DOHH2 (cell line): ENCODE data around the gene PSG3.
"Not testable (repeated sequence)": the region's sequence is repeated elsewhere in the genome, so short reads cannot be mapped to it uniquely, and the experiment has no call there.

Experiments
- H3F3A ChIP-seq: fragments of 200-600 bp; sonication (generic), shearing (Covaris generic); 2 replicates; pipeline ENCODE4 v1.6.0; 2016; ENCODE audit warnings: antibody characterized with exemption, mild to moderate bottlenecking; ENCODE audit not compliant: control insufficient read depth, insufficient read depth
- H3K27ac ChIP-seq: fragments of 200-600 bp; sonication (generic); 2 replicates; pipeline ENCODE4 v1.5.1; 2014; ENCODE audit warnings: low read depth, mild to moderate bottlenecking, low read length, moderate library complexity
- H3K27me3 ChIP-seq: fragments of 200-600 bp; sonication (generic); 2 replicates; pipeline ENCODE4 v1.6.1; 2014; ENCODE audit warnings: mild to moderate bottlenecking, low read length, mixed read lengths; ENCODE audit not compliant: control insufficient read depth
- H3K36me3 ChIP-seq: fragments of 200-600 bp; sonication (generic); 2 replicates; pipeline ENCODE4 v1.6.1; 2014; ENCODE audit warnings: mild to moderate bottlenecking, low read length, moderate library complexity, mixed read lengths; ENCODE audit not compliant: control insufficient read depth
- H3K4me1 ChIP-seq: fragments of 200-600 bp; sonication (generic); 2 replicates; pipeline ENCODE4 v1.6.1; 2014; ENCODE audit warnings: mild to moderate bottlenecking, low read length, mixed read lengths; ENCODE audit not compliant: control insufficient read depth
- H3K4me2 ChIP-seq: fragments of 200-600 bp; sonication (generic); 2 replicates; pipeline ENCODE4 v1.6.0; 2014; ENCODE audit warnings: mild to moderate bottlenecking, low read length, moderate library complexity
- H3K4me3 ChIP-seq: fragments of 200-600 bp; sonication (generic); 2 replicates; pipeline ENCODE4 v1.5.1; 2014; ENCODE audit warnings: mild to moderate bottlenecking, low read length, mixed read lengths
- H3K79me2 ChIP-seq: fragments of 200-600 bp; sonication (generic); 2 replicates; pipeline ENCODE4 v1.6.1; 2014; ENCODE audit warnings: mild to moderate bottlenecking, low read length, mixed read lengths; ENCODE audit not compliant: control insufficient read depth
- H3K9me2 ChIP-seq: fragments of 200-600 bp; sonication (generic); replicated peaks from 2 replicates; pipeline ENCODE4 v1.6.1; 2014; ENCODE audit warnings: mild to moderate bottlenecking, low read length, mixed read lengths; ENCODE audit not compliant: control insufficient read depth
- H3K9me3 ChIP-seq: fragments of 200-600 bp; sonication (generic); 2 replicates; pipeline ENCODE4 v1.6.1; 2014; ENCODE audit warnings: antibody characterized with exemption, low read length, mixed read lengths; ENCODE audit not compliant: control insufficient read depth, insufficient read depth
- H4K20me1 ChIP-seq: fragments of 200-600 bp; sonication (generic); 2 replicates; pipeline ENCODE4 v1.6.0; 2014; ENCODE audit warnings: low read depth, mild to moderate bottlenecking, antibody characterized with exemption, low read length, moderate library complexity; ENCODE audit not compliant: control insufficient read depth, insufficient read depth
- EZH2phosphoT487 ChIP-seq: fragments of 200-600 bp; sonication (generic); IDR thresholded peaks from 2 replicates; pipeline ENCODE4 v1.6.1; 2017; ENCODE audit warnings: borderline replicate concordance, mild to moderate bottlenecking, antibody characterized with exemption, low read length, moderate library complexity, mixed read lengths
- TF ChIP-seq, protein P1 (sequence below): fragments of 200-600 bp; sonication (generic); IDR thresholded peaks from one replicate; pipeline ENCODE4 v1.5.1; 2014; ENCODE audit warnings: antibody characterized with exemption, mild to moderate bottlenecking, low read depth, low read length; ENCODE audit not compliant: poor library complexity, severe bottlenecking

PSG3 gene

DNA sequence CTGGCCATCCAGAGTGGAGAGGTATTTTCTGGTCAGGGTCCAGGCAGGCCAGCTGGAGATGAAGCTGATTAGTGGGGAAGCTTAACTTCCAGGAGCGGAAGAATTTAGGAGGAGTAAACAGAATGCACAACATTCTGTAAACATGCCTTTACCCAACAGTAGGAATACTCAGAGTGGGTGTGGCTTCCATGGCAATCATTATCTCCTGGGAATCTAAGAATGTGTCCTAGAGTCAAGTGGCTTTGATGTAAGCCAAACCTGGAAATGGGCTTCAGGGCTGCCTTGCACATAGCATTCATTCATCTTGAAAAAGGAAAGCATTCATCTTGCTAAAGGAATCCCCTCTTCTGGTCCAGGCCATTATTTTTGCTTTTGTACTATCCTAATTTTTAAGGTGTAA is 29.3 kb downstream of the PSG3 start:
- not testable (repeated sequence) for H3F3A ChIP-seq, H3K79me2 ChIP-seq, H3K4me3 ChIP-seq, H3K27ac ChIP-seq, H3K27me3 ChIP-seq, H3K9me2 ChIP-seq, H3K4me2 ChIP-seq, H3K4me1 ChIP-seq, H4K20me1 ChIP-seq, H3K36me3 ChIP-seq, H3K9me3 ChIP-seq

DNA sequence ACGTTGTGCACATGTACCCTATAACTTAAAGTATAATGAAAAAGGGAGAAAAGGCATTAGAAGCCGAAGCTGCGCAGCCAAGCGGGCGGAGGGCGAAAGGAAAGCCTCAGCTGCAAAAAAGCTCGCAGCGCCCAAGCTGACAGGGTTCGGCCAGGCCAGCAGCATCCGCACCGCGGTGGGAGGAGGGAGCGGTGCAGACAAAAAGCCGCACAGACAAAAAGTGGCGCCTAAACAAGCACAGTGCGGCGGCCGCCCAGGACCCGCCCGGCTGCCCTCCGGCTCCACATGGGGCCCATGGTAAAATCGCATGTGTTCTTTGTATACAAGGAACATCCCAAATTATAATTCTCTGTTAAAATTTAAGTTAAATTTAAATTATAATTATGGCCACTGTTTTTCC is 42.4 kb downstream of the PSG3 start:
- Histone ChIP-seq H3K36me3 (no peaks in the 10 kb centered on the region), H3K79me2 (no peaks in the 10 kb centered on the region), H3K9me3 (no peaks in the 10 kb centered on the region), H3K4me1 (no peaks in the 10 kb centered on the region), H4K20me1 (no peaks in the 10 kb centered on the region), H3K4me2 (no peak overlapping the region), H3F3A (no peaks in the 10 kb centered on the region), H3K9me2 (no peaks in the 10 kb centered on the region), H3K4me3 (no peak overlapping the region), H3K27me3 (no peaks in the 10 kb centered on the region), H3K27ac (no peak overlapping the region)
- TF ChIP-seq EZH2phosphoT487: no peak
- TF ChIP-seq, protein P1, sequence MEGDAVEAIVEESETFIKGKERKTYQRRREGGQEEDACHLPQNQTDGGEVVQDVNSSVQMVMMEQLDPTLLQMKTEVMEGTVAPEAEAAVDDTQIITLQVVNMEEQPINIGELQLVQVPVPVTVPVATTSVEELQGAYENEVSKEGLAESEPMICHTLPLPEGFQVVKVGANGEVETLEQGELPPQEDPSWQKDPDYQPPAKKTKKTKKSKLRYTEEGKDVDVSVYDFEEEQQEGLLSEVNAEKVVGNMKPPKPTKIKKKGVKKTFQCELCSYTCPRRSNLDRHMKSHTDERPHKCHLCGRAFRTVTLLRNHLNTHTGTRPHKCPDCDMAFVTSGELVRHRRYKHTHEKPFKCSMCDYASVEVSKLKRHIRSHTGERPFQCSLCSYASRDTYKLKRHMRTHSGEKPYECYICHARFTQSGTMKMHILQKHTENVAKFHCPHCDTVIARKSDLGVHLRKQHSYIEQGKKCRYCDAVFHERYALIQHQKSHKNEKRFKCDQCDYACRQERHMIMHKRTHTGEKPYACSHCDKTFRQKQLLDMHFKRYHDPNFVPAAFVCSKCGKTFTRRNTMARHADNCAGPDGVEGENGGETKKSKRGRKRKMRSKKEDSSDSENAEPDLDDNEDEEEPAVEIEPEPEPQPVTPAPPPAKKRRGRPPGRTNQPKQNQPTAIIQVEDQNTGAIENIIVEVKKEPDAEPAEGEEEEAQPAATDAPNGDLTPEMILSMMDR: no peak

DNA sequence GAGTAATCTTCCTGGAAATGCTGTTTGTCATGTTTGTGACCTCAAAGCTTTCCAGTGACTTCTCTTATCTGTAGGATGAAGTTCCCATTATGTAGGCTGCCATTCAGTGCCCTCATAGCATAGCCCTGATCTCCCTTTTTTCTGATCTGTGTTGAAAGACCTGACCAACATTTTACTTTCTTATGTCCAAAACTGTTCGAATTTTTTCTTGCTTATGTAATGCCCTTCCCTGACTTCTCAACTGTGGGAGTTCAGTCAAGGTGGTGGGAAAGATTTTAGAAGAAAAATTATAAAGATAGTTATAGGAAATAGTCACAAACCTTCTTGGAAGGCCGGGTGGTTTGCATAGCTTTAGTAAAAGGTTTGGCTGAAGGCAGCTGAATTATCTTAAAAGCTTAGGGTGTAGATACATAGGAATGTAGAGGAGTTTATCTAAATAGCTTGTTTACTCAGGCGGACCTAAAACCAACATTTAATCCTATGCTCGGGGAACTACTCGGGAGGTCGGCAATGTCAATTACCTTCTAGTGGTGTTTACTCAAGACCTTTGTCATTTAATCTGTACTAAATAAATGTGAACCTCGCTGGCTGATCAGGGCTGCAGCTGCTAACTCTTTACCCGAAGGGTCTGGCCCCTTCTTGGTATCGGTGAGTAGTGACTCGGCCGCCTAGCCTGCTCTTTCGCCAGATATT is 44.3 kb downstream of the PSG3 start:
- Histone ChIP-seq H3K79me2 (no peaks in the 10 kb centered on the region), H3K36me3 (no peaks in the 10 kb centered on the region), H3K9me3 (no peaks in the 10 kb centered on the region), H3K27ac (no peak overlapping the region), H3K4me2 (no peak overlapping the region), H3F3A (no peaks in the 10 kb centered on the region), H3K4me3 (no peak overlapping the region), H3K9me2 (no peaks in the 10 kb centered on the region), H3K4me1 (no peaks in the 10 kb centered on the region), H3K27me3 (no peaks in the 10 kb centered on the region; the same call in 1 of the 2 replicates), H4K20me1 (no peaks in the 10 kb centered on the region)
- no peak for TF ChIP-seq EZH2phosphoT487
- TF ChIP-seq, protein P1: no peak

DNA sequence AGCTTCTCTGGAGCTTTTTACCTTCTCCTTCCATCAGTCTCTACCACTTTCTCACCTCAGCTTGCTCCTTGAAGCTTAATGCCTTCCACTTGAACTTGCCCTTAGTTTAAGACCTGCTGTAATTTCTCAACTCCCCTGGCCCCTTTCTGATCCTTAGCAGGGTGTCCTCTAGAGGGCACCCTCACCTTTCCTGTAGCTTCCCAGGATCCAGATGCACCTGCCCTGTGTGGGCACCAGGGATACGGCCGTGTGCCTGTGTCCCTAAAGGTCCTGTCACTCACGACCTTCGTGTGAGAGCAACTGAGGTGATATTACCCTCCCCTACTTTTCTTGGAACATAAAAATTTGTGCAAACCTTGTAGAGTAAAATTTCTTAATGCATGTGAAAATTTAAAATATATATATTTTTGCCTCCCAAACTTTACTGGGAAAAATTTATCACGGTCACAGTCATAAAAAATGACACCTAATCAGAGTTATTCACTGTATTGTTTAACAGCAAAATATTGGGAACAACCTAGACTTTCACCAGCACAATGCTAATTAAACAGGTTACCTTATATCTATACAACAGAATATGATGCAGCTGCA is 46.4 kb downstream of the PSG3 start:
- no peaks in the 10 kb centered on the region for H3K79me2 ChIP-seq
- H4K20me1 ChIP-seq: no peaks in the 10 kb centered on the region
- TF ChIP-seq, protein P1: peak; percentile 64
- TF ChIP-seq EZH2phosphoT487: no peak
- H3K27ac ChIP-seq: no peak overlapping the region
- H3K9me2 ChIP-seq: no peaks in the 10 kb centered on the region
- no peak overlapping the region for H3K4me3 ChIP-seq
- H3K9me3 ChIP-seq: no peaks in the 10 kb centered on the region
- H3K36me3 ChIP-seq: no peaks in the 10 kb centered on the region
- peaks cover 3% of the 10 kb centered on the region; the same call in 1 of the 2 replicates for H3K27me3 ChIP-seq
- H3K4me1 ChIP-seq: no peaks in the 10 kb centered on the region
- no peaks in the 10 kb centered on the region for H3F3A ChIP-seq
- no peak overlapping the region for H3K4me2 ChIP-seq
